Liver (tissue), 9 donors: ENCODE results near the gene RUNX1. TPM values are rescaled to one million over a fixed set of nuclear protein-coding genes. Genes with fewer than 3 reads are reported as not detected.

ENCODE experiments used
- DNase-seq: peaks from one replicate; pipeline ENCODE4 v3.0.0-alpha.2; 2017; ENCODE audit warnings: low spot score
- H3K27ac ChIP-seq, 2 donors: one replicate each; pipeline ENCODE4 v1.7.0; 2013; ENCODE audit warnings: inconsistent platforms in 2 of 2, low read length in 2 of 2, control low read depth in 1 of 2, low read depth in 1 of 2, mild to moderate bottlenecking in 1 of 2
- H3K27me3 ChIP-seq, 4 donors: one replicate each; pipeline versions ENCODE4 v1.6.1 to v1.7.0; 2013; ENCODE audit warnings: low read length in 3 of 4, inconsistent platforms in 1 of 4, mild to moderate bottlenecking in 1 of 4, moderate library complexity in 1 of 4; ENCODE audit not compliant: control insufficient read depth in 4 of 4, insufficient read depth in 4 of 4
- H3K36me3 ChIP-seq, 4 donors: one replicate each; pipeline versions ENCODE4 v1.6.1 to v1.7.0; 2013; ENCODE audit warnings: low read length in 3 of 4, mild to moderate bottlenecking in 3 of 4, low read depth in 1 of 4, moderate library complexity in 1 of 4; ENCODE audit not compliant: control insufficient read depth in 4 of 4, insufficient read depth in 3 of 4
- H3K4me1 ChIP-seq, 4 donors: one replicate each; pipeline versions ENCODE4 v1.6.1 to v1.7.0; 2013; ENCODE audit warnings: low read length in 3 of 4, mild to moderate bottlenecking in 3 of 4, moderate library complexity in 1 of 4; ENCODE audit not compliant: control insufficient read depth in 4 of 4, insufficient read depth in 4 of 4
- H3K4me3 ChIP-seq, 3 donors: one replicate each; pipeline versions ENCODE4 v1.6.1 to v1.7.0; 2013; ENCODE audit warnings: low read length in 3 of 3, control low read depth in 1 of 3, low read depth in 1 of 3, mild to moderate bottlenecking in 1 of 3
- H3K9ac ChIP-seq, 2 donors: one replicate each; pipeline ENCODE4 v1.7.0; 2013; ENCODE audit warnings: low read length in 2 of 2, mild to moderate bottlenecking in 2 of 2, moderate library complexity in 2 of 2, control low read depth in 1 of 2, low read depth in 1 of 2
- H3K9me3 ChIP-seq, 4 donors: one replicate each; pipeline versions ENCODE4 v1.6.1 to v1.7.0; 2013; ENCODE audit warnings: low read length in 3 of 4; ENCODE audit not compliant: control insufficient read depth in 4 of 4
- CTCF ChIP-seq: fragments of 150-350 bp; IDR thresholded peaks from 2 replicates; pipeline ENCODE4 v1.5.1; 2017; ENCODE audit warnings: improper control_type of control experiment, low read depth, low read length; ENCODE audit not compliant: missing input control
- EGR1 ChIP-seq, 2 donors: IDR thresholded peaks; 2 replicates each; pipeline ENCODE4 v1.6.1; 2016 to 2018; ENCODE audit warnings: antibody characterized with exemption in 2 of 2, low read depth in 2 of 2
- FOXA2 ChIP-seq: IDR thresholded peaks from 2 replicates; pipeline ENCODE4 v1.6.1; 2016; ENCODE audit warnings: antibody characterized with exemption
- GABPA ChIP-seq, 2 donors: IDR thresholded peaks in 1 of 2; conservative IDR thresholded peaks in 1 of 2; 2 replicates each; pipeline ENCODE4 v1.6.1; 2016; ENCODE audit warnings: antibody characterized with exemption in 2 of 2, mild to moderate bottlenecking in 1 of 2, moderate library complexity in 1 of 2
- HNF4A ChIP-seq, 2 donors: conservative IDR thresholded peaks; 2 replicates each; pipeline ENCODE4 v1.6.1; 2016; ENCODE audit warnings: antibody characterized with exemption in 2 of 2, mild to moderate bottlenecking in 2 of 2
- HNF4G ChIP-seq: IDR thresholded peaks from 2 replicates; pipeline ENCODE4 v1.6.1; 2016; ENCODE audit warnings: antibody characterized with exemption
- JUND ChIP-seq, 2 donors: IDR thresholded peaks; 2 replicates each; pipeline ENCODE4 v1.6.1; 2016; ENCODE audit warnings: antibody characterized with exemption in 2 of 2
- MAX ChIP-seq: IDR thresholded peaks from 2 replicates; pipeline ENCODE4 v1.6.1; 2016; ENCODE audit warnings: antibody characterized with exemption
- NR2F2 ChIP-seq: IDR thresholded peaks from 2 replicates; pipeline ENCODE4 v1.6.1; 2016; ENCODE audit warnings: antibody characterized with exemption
- RAD21 ChIP-seq, 2 donors: IDR thresholded peaks; 2 replicates each; pipeline ENCODE4 v1.6.1; 2016; ENCODE audit warnings: antibody characterized with exemption in 2 of 2, mild to moderate bottlenecking in 2 of 2
- REST ChIP-seq: IDR thresholded peaks from 2 replicates; pipeline ENCODE4 v1.6.1; 2016; ENCODE audit warnings: antibody characterized with exemption, mild to moderate bottlenecking
- RXRA ChIP-seq, 2 donors: IDR thresholded peaks; 2 replicates each; pipeline ENCODE4 v1.6.1; 2017 to 2018; ENCODE audit warnings: antibody characterized with exemption in 2 of 2, mild to moderate bottlenecking in 1 of 2
- SP1 ChIP-seq: IDR thresholded peaks from 2 replicates; pipeline ENCODE4 v1.6.1; 2018; ENCODE audit warnings: antibody characterized with exemption, mild to moderate bottlenecking
- YY1 ChIP-seq: IDR thresholded peaks from 2 replicates; pipeline ENCODE4 v1.6.1; 2016; ENCODE audit warnings: antibody characterized with exemption, mild to moderate bottlenecking
- ZBTB33 ChIP-seq: IDR thresholded peaks from 2 replicates; pipeline ENCODE4 v1.6.1; 2016; ENCODE audit warnings: antibody characterized with exemption
- WGBS: extraction: QIAGEN DNeasy Blood & Tissue Kit; methylation state at CpG from one replicate; pipeline ENCODE4 v1.1.7; 2013; 5-methylcytosine and 5-hydroxymethylcytosine counted together
- polyA plus RNA-seq, 2 donors: library from polyadenylated mRNA; stranded (reverse) in 1 of 2; unstranded in 1 of 2; fragments of 200-250 nt in 1 of 2; fragments of >200 nt in 1 of 2; fragmentation: Nextera tagmentation in 1 of 2; extraction: Ambion mirVana in 1 of 2; gene quantifications; one replicate each; pipeline versions ENCODE4 v1.2.1 to v1.2.3, GENCODE V29; 2013 to 2015
- total RNA-seq, 2 donors: library from RNA; depleted of rRNA; stranded (reverse); fragments of >200 nt; gene quantifications; one replicate each; pipeline ENCODE4 v1.2.3, GENCODE V29; 2014
- TF ChIP-seq, protein P1 (sequence below): IDR thresholded peaks from 2 replicates; pipeline ENCODE4 v1.6.1; 2016; ENCODE audit warnings: antibody characterized with exemption
- donor health status: healthy.
- donor health status: healthy.
- donor health status: healthy.
- donor health status: healthy.
- donor health status: healthy.

RUNX1 gene
- total and polyA plus RNA-seq, 4 donors: 0.98 to 7.2 (median 3.1) TPM

DNA sequence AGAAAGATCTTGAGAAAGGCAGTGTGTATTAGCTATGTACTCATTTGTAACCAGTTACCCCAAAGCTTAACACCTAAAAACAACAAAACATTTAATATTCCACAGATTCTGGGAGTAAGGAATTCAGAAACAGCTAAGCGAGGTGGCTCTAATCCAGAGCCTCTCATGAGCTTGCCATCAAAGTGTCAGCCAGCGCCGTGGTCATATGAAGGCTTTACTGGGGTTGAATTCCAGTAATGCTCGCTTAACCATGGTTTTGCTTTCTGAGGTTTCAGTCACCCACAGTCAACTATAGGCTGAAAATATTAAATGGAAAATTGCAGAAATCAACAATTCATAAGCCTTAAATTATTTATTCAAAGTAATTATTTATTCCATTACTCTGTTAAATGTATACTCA lies 278.5 kb downstream of the RUNX1 start:
- Histone ChIP-seq H3K4me1 (no peaks in the 10 kb centered on the region), H3K9ac (no peak overlapping the region), H3K4me3 (no peak overlapping the region), H3K27ac (no peak overlapping the region), H3K27me3 (no peaks in the 10 kb centered on the region), H3K36me3 (no peaks in the 10 kb centered on the region), H3K9me3 (no peaks in the 10 kb centered on the region)
- WGBS: 89% methylated on average over 4 of the region's 4 CpGs
- no peak for DNase-seq
- TF ChIP-seq, protein P1, sequence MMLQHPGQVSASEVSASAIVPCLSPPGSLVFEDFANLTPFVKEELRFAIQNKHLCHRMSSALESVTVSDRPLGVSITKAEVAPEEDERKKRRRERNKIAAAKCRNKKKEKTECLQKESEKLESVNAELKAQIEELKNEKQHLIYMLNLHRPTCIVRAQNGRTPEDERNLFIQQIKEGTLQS: no peak
- TF ChIP-seq MAX (no peak), NR2F2 (no peak), CTCF (no peak), JUND (IDR thresholded peaks at IDR 0.05) (no peak), FOXA2 (no peak), RXRA (IDR thresholded peaks at IDR 0.05) (no peak), SP1 (no peak), ZBTB33 (no peak), GABPA (IDR thresholded peaks at IDR 0.05 in 1 of 2, conservative IDR thresholded peaks at IDR 0.05 in 1 of 2) (no peak), REST (no peak), EGR1 (IDR thresholded peaks at IDR 0.05; ENCODE audit: low read depth in 2 of 2) (no peak)

DNA sequence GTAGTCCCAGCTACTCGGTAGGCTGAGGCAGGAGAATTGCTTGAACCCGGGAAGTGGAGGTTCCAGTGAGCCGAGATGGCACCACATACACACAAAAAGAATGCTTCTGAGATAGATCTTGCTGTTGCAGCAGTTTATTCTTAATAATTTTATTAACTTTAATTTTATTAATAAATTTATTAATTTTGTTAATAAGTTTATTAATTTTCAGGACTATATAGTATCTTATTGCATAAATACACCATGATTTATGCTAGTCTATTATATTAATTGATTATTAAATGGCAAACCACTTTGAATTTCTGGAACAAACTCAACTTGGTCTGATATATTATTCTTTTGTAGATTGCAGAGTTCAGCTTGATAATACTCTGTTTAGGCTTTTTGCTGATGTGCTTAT lies 280.8 kb downstream of the RUNX1 start:
- no peak for DNase-seq
- peaks cover 0 to 2% (median 2%) of the 10 kb centered on the region in 4 donors for H3K9me3 ChIP-seq
- no peak overlapping the region for H3K27ac ChIP-seq
- no peaks in the 10 kb centered on the region for H3K4me1 ChIP-seq
- WGBS: 95% methylated on average over 3 of the region's 3 CpGs
- H3K27me3 ChIP-seq: no peaks in the 10 kb centered on the region
- TF ChIP-seq, protein P1: no peak
- TF ChIP-seq FOXA2 (no peak), RAD21 (IDR thresholded peaks at IDR 0.05) (no peak), YY1 (no peak), HNF4G (no peak), REST (no peak), HNF4A (conservative IDR thresholded peaks at IDR 0.05) (no peak), MAX (no peak), GABPA (IDR thresholded peaks at IDR 0.05 in 1 of 2, conservative IDR thresholded peaks at IDR 0.05 in 1 of 2) (no peak), ZBTB33 (no peak)
- no peak overlapping the region for H3K4me3 ChIP-seq
- no peaks in the 10 kb centered on the region for H3K36me3 ChIP-seq
- H3K9ac ChIP-seq: no peak overlapping the region
